Spleen (tissue), 7 donors: ENCODE measurements around the gene MT1H.

Source experiments
- CTCF ChIP-seq, 11 experiments: fragments of 200-600 bp in 7 of 11; fragments of 450-650 bp in 4 of 11; sonication (generic) in 4 of 11; IDR thresholded peaks in 8 of 11; conservative IDR thresholded peaks in 3 of 11; 1 replicate in 7 of 11; 2 replicates in 4 of 11; pipeline versions ENCODE4 v1.4.0 to v1.8.0; 2016 to 2021; ENCODE audit warnings: antibody characterized with exemption in 11 of 11, inconsistent platforms in 4 of 11, mild to moderate bottlenecking in 1 of 11
- POLR2A ChIP-seq, 3 donors: fragments of 450-650 bp; IDR thresholded peaks; one replicate each; pipeline ENCODE4 v1.5.1; 2017; ENCODE audit warnings: antibody characterized with exemption in 3 of 3, mild to moderate bottlenecking in 1 of 3
- POLR2AphosphoS5 ChIP-seq, 3 donors: sonication (generic); formaldehyde crosslinking; IDR thresholded peaks; one replicate each; pipeline ENCODE4 v1.5.1; 2017; ENCODE audit warnings: antibody characterized with exemption in 3 of 3
- donor health status: DM: no; HTN: no; CAD: no; lungs with moderate emphysema.
- donor health status: DM: no; HTN: no; CAD: no.
- donor health status: DM: no; HTN: no; CAD: no.

- no peak for TF ChIP-seq CTCF (IDR thresholded peaks at IDR 0.05 in 8 of 11, conservative IDR thresholded peaks at IDR 0.05 in 3 of 11)
- TF ChIP-seq POLR2AphosphoS5 (IDR thresholded peaks at IDR 0.05): peak in 1 of 3 donors; percentile 49
- TF ChIP-seq POLR2A (IDR thresholded peaks at IDR 0.05): no peak
These were observed 34.7 kb upstream of the MT1H start for GRCh38 chr16:56634715-56635440.
